HG03135 (cell line): ENCODE data around the gene P2RX6.
A peak's percentile ranks its signal among the peaks of the same experiment; 100 is the strongest.

ENCODE experiments used
- ATAC-seq: cut with Tn5 transposase; IDR thresholded peaks from one replicate; pipeline ENCODE4 v1.9.1; 2021; ENCODE audit warnings: mild to moderate bottlenecking, moderate library complexity; ENCODE audit not compliant: unreplicated experiment

P2RX6 gene

DNA sequence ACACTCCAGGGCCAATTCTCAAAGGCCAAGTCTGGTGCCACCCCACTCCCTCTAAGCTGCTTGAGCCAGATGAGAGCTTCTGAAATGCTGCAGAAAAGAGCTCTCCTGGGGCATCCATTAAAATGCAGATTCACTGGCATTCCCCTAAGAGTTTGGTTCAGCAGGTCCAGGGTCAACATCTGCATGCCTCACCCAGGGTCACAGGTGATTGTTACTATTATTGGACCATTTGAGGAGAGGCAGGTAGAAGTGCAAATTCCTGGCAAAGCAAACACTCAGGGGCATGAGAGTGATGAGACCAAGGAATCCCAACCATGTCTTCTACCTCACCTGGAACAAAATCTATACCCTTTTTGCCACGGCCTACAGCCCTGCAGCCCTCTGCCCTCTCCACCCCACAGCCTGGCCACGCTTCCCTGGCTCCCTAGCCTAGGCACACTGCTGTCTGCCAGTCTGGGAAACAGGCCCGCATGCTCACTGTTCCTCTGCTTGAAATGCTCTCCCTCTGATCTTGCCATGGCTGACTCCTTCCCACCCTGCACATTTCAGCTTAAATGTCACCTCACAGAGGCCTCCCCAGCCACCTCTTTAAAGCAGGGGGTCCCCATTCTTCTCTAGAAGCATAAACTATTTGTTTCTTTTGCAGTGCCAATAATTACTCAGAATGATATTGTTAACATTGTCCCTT, 4.4 kb upstream of the P2RX6 start:
- no peak for ATAC-seq

DNA sequence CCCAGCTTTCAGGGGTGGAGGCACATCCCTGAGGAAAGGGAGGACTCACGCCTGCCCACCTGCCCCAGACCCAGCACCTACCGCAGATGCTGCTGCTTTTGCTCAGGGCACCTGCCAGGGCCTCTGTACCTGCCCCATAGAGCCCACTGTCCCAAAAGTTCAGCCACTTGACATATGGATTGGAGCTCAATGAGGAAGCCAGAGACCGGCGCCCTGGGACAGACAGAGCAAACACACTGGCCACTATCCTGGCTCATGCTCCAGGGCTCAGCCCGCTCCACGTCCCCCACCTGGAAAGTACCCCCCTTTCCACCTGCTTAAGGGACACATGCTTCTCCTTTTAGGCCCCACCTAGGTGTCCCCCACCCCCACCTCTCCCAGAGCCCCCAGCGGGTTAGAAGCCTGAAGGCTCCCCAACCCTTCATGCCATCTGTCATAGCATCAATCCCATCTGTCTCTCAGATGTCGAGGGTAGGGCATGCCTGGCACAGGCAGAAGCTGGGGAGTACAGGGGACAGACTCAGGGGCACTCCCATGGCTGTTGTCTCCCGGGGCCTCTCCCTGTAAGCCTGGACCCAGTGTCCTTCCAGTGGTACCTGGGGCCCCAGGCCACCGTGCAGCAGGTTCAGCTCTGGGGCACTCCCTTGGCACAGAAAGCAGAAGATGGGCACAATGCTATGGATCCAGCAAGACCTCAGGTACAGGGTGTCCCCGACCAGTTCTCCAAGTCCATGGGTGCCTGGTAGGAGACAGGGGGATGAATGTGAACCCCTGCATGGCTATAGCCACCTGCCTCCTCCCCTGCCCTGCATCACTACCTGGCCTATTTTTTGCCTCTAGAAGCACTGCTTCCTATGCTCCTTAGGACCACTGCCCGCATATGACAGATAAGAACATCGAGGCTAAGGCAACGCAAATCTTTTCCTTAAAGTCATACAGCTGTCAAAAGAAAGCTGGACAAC, 2.2 kb upstream of the P2RX6 start:
- ATAC-seq, result no peak

DNA sequence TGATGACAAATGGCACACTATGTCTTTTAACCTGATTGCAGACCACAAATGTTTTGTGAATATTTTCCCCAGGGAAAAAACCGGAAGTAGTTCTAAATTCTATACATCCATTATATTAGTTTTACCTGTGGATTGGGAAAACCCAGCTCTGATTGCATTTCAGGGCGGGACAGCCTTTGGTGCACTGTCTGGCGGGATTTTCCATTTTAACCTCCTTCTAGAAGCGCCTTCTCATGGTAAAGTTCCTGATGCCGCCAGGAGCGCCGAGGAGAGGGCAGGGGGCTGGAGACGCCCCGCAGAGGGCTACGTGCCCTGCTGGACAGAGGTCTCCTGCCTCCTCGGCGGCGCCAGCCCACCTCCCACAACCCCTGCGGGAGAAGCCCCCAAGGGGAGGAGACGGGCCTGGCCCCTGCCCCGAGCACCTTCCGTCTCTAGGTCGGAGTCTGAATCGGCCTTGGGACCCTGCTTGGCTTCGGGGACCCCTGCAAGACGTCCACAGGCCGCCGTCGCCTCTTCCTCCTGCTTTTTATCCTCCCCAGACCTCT, 1.2 kb upstream of the P2RX6 start:
- ATAC-seq, result peak; percentile 6

DNA sequence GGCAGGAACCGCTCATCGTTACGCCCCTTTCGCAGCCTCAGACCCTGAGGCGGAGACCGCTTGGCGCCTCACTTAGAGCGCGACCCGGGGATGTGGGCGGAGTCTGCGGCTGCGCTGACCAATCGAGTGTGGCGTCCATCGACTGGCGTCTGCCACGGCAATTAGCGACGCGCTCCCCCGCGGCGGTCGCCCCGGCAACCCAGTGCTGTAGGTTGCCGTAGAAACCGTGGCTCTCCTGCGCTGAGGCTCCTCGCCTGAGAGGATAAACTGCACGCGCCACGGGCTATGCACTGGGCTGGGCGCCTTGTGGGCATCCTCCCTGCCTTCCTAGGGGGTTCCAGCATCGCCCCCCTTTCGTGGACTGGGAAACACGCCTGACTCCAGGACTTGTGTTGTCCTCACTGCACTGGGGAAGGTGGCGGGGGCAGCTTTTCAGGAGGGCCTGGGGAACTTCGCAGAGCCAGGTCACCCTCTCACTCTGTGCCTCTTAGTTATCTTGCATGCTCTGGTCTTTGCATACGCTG, 701 bp upstream of the P2RX6 start:
- peak; percentile 89 for ATAC-seq

DNA sequence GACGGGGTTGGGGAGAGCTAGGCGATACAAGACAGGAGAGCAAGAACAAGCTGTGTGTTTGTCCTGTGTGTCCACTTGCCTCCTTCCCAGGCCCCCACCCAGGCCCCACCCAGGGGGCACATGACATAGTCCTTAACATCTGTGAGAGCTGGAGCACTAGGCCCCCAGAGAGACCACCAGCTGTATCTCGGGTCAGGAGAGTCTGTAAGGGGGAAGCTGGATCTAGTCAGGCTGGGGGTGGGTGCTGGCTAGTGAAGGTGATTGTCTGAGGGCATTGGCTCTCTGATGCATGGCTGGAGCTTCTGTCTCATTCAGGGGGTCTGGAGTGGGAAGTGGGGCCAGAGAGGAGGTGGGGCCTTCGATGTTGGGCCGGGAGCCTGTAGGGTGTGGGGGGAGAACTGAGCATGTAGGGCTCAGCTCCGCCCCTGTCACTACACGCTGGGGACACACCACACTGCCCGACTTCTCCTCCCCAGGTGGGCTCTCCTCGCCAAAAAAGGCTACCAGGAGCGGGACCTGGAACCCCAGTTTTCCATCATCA, 571 bp downstream of the P2RX6 start:
- no peak for ATAC-seq

DNA sequence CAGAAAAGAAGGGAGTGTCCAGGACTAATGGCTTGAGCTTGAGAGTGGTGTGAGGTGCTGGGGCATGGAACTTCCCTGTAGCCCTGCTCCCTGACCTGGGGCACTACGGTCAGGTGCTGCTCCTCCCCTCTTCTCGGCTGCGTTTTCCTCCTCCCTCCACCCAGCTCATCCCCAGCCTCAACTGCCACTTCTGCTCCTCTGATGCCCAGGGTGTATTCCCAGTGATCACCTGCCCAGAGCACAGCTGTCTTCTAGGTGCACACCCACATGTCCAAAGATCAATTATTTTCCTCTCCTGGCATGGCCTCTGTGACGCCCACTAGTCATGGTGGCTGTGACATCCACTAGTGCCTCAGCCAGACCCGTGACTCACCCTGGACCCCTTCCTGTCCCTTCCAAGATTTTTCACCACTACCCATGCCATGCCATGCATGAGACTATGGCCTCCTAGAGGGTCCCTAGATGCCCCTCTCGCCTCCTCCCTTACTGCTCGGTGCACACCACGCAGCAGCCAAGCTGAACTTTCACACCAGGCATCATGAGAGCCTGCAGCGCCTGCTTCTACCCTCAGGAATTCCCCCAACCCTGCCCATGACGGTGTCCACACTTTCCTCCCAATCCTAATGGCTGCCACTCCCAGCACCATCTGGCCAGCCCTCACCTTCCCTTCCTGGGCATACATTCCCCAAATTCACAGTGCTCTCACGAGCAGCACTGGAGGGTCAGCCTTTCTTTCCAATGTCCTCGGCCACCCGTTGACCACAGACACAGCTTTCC, 1.9 kb downstream of the P2RX6 start:
- no peak for ATAC-seq

DNA sequence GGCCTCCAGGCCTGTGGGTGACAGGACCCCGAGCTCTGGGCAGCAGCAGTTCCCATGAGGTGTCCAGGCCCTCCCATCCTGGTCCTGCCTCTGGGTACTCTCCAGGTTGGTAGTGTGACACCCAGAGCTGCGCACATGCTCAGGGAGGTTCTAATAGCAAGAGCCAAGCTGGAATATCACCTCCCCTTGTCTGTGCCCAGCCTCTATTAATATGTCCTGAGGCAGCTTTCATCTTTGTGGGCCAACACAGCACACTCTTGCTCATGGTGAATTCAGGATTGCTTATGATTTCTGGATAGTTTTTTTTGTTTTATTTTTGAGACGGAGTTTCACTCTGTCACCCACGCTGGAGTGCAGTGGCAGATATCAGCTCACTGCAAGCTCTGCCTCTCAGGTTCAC, 3.3 kb downstream of the P2RX6 start:
- no peak for ATAC-seq

DNA sequence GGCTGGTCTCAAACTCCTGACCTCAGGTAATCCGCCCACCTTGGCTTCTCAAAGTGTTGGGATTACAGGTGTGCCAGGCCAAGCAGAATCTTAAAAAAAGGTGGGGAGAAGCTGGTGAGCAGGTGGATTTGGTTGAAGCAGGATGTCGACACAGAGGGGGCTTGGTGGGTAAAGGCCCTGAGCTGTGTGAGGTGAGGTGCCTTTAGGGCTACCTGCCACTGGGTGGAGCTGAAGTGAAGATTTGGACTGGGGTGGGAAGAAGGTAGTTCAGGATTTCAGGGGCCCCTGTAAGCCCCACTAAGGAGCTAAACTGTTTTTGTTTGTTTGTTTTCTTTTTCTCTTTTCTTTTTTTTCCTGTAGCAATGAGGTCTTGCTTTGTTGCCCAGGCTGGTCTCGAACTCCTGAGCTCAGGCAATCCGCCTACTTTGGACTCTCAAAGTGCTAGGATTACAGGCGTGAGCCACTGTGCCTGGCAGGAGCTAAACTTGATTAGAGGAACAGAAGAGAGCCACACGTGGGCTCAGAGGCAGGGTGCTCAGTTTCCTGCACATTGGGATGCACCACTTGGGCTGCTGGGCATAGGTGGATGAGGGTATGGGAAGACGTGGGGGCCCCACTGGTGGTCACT, 6.0 kb downstream of the P2RX6 start:
- no peak for ATAC-seq

DNA sequence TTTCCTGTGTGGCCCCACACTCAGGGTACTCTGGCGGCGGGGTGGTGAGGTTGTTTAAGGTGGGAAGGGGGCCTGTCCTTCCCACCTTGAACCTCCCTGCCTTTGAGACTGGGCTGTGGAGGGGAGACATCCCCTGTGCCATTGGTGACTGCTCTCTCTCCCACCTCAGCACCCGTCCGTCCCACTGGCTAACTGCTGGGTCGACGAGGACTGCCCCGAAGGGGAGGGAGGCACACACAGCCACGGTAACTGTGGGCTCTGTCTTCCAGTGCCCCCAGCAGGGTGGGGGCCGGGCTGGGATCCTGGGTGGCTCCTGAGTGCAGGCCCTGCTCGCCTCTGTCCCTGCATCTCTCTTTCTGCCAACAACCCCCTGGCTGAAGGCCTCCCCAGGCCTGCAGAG, 7.5 kb downstream of the P2RX6 start:
- no peak for ATAC-seq

DNA sequence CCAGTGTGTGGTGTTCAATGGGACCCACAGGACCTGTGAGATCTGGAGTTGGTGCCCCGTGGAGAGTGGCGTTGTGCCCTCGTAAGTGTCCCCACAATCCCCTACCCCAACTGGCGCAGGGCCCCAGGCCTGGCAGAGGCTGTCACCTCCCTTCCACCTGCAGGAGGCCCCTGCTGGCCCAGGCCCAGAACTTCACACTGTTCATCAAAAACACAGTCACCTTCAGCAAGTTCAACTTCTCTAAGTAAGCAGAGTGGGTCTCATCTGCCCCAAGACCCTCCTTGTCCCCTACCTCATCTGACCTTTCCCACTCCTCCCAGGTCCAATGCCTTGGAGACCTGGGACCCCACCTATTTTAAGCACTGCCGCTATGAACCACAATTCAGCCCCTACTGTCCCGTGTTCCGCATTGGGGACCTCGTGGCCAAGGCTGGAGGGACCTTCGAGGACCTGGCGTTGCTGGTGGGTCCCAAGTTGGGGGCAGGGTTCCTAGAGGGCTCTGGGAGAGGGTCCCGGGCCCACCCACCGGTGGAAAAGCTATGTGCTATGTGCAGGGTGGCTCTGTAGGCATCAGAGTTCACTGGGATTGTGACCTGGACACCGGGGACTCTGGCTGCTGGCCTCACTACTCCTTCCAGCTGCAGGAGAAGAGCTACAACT, 8.1 kb downstream of the P2RX6 start:
- ATAC-seq, result no peak

DNA sequence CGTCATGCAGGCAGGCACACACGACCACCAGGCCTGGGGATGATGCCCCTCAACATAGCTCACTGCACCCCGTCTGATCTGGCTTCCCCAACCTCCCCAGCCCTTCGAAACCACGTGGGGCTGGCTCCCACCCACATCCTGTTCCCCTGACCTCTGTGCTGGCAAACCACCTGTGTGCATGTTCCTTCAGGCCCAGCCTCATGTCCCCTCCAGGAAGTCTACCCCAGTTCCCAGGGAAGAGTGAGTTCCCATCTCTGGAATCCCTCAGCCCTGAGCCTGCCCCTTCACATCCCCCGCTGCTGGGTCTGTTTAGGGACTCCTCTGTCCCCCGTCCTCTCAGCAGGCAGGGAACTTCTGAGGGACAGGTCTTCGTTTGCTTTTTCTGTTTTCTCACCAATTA, 10.3 kb downstream of the P2RX6 start:
- ATAC-seq, result no peak

DNA sequence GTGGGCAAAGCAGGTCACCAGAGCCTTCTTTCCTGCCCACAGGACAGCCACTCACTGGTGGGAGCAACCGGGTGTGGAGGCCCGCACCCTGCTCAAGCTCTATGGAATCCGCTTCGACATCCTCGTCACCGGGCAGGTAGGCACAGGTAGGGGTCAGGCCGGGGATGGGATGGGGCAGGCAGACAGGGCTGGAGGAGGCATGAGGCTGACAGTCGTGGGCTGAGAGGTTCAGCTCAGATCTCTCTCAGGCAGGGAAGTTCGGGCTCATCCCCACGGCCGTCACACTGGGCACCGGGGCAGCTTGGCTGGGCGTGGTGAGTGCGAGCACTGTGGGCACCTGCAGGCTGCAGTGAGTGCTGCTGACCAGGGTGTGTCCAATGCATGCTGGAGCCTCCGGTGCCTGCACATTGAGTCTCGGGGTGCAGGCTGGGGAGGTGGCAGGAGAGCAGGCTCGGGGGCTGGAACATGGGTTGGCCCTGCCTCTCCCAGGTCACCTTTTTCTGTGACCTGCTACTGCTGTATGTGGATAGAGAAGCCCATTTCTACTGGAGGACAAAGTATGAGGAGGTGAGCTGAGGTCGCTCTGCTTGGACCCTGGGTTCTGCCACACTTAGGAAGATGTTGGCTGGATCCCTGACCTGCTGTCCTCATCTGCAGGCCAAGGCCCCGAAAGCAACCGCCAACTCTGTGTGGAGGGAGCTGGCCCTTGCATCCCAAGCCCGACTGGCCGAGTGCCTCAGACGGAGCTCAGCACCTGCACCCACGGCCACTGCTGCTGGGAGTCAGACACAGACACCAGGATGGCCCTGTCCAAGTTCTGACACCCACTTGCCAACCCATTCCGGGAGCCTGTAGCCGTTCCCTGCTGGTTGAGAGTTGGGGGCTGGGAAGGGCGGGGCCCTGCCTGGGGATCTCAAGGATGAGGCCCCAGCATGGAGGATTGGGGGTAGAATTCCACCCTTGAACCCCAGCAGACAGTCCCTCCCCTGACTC, 11.1 kb downstream of the P2RX6 start:
- ATAC-seq, result no peak

DNA sequence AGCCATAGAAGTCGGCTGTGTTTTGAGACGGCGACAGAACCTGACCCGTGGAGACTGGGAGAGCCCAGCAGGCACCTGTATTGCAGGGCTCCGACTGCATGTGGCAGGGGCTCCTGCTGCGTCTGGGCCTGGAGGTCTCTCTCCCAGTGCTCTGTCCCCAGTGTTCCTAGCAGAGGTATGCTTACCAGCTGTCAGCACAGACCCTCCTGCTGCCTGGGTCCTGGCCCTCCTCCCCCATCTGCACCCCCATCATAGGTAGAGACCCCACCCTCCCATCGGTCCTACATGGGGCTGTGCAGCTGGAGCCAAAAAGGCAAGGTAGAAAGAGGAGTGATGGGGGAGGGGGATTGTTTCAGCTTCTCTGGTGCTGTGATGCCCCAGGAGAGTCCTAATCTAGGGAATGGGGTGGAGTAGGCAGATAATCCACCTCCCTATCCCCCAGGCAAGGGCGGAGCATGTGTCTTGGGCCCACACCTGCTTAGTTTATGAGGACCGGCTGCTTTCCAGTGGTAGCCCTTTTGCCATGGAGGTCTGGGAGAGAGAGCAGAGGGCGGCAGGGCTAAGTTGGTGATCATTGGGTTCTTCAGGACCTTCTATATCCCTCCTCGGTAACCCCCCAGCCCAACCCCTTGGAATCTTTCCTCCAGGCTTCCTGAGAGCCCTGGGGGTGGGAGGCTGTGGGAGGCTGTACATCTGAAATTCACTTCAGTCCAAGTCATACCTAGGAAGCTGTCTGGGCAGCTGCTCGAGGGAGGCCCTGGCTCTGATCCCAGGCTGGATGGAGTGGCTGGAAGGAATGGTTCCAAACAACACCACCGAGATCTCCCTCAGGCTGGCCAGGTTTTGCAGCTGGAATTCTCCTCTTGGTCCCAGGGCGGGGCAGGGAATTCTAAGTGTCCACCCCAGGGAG, 12.1 kb downstream of the P2RX6 start:
- ATAC-seq, result no peak

DNA sequence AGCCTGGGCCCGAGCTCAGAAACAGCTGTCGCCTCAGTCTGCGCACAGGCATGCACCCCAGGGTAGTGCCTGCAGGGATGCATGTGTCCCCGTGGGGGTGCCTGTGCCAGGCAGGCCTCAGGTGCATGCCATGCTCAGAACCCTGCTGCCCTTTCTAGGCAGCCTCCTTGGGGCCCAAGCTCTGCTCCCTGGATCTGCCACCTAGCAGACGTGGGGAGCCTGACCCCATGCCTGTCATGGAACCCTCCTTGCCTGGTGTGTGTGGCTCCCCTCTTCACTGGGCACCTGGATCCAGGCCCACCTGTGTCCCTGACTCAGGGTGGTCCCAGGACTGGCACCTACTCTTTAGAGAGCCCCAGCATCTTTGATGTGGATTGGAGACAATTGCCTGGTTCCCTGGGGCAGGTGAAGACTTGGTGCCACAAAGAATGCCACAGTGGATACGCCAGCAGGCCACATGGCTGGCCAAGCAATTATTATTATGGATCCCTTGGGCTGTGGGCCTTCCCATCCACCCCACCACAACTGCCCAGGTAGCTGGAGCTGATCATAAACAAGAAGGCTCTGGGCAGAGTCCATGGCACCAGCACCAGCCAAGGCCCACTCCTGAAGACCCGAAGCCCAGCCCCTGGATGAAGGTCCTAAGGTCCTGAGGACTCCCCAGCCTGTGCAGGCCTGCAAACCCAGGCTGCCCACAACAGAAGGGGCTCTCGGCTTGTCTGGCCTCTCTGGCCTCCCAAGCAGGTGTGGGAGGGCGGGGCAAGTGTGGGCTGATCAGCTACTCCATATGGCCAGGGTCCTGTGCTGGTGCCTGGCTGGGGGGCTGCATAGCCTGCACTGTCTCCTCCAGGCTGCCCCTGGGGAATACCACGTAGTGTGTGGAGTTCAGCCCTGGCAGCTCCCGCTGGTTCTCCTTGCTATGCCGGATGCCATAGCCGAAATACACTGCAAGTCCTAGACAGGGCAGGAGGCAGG, 13.6 kb downstream of the P2RX6 start:
- ATAC-seq, result no peak

DNA sequence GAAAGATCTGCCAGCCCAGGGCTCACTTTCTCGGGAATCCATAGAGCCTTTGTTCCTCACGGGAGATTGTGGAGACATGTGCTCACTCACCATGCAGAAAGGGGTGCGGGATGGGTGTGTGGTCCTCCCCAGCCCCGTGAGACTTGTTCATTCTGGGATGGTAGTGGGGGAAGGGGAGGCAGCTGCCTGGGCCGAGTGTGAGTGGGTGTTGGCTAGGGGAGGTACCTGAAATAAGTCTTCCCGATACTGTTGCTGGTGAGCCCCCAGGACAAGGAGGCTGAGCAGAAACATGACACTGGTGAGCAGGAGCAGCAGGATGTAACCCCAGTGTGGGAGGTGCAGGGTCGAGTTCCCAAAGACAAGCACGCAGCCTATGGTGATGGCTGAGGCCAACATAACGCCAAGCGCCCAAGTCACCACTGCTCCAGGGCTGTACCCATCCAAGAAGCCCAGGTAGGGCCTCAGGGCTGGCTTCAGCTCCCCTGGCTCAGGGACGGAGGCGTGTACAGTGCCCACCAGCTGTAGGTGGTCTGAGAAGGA, 14.6 kb downstream of the P2RX6 start:
- no peak for ATAC-seq

DNA sequence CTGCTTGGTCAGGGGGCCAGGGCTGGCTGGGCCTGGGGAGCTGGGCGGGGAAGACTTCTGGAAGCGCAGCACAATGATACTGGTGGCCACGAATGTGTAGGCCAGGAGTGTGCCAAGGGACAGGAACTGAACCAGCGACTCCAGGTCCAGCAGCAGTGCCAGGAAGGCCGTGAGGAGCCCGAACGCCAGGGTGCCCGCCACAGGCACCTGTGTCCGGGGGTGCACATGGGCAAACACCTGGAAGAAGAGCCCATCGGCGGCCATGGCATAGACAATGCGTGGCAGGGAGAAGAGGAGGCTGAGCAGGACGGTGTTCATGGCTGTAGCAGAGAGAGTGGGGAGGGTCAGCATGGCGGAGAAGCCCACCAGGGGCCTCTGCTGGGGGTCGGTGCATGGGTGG, 15.1 kb downstream of the P2RX6 start:
- no peak for ATAC-seq
